AG04450 (cell line): ENCODE data around the gene VENTX. TPM values are rescaled to one million over a fixed set of nuclear protein-coding genes. Genes with fewer than 3 reads are reported as not detected.

ENCODE experiments used
- CTCF ChIA-PET: fragments of 300-600, 350-600 bp; formaldehyde crosslinking; extraction: SDS; loops from one replicate; lab custom pipeline; 2022; ENCODE audit warnings: antibody characterized with exemption, inconsistent platforms; lab: Charles Lee
- POLR2A ChIA-PET: fragments of 350-600 bp; formaldehyde crosslinking; extraction: SDS; loops from one replicate; lab custom pipeline; 2021; ENCODE audit warnings: antibody characterized with exemption, inconsistent platforms; lab: Yijun Ruan, JAX
- DNase-seq: peaks from one replicate; pipeline ENCODE4 v3.0.0-alpha.2; 2011; ENCODE audit warnings: low read depth, low spot score
- H3K27ac ChIP-seq: one replicate; pipeline ENCODE4 v1.5.1; 2012; ENCODE audit warnings: low read depth, low read length, control low read depth
- H3K27me3 ChIP-seq: one replicate; pipeline ENCODE4 v1.6.0; 2012; ENCODE audit warnings: low read length; ENCODE audit not compliant: control insufficient read depth, insufficient read depth
- H3K4me3 ChIP-seq: 2 replicates; pipeline ENCODE4 v1.5.1; 2011; ENCODE audit warnings: mild to moderate bottlenecking, low read depth, low read length, control low read depth
- H3K9me3 ChIP-seq: 2 replicates; pipeline ENCODE4 v1.5.1; 2012; ENCODE audit warnings: low read length; ENCODE audit not compliant: control insufficient read depth, insufficient read depth
- CTCF ChIP-seq: IDR thresholded peaks from 2 replicates; pipeline ENCODE4 v1.5.1; 2011; ENCODE audit warnings: low read depth, low read length, control low read depth, inconsistent platforms
- polyA plus RNA-seq: library from polyadenylated mRNA; depleted of rRNA; stranded (reverse); fragments of >200 nt; gene quantifications from 2 replicates; pipeline ENCODE4 v1.2.3, GENCODE V29; 2011

VENTX gene
- polyA plus RNA-seq, 1 experiment, result not detected

GRCh38 chr10:133201151-133201947, 36.3 kb upstream of the VENTX start:
- TF ChIP-seq CTCF, result no peak
- Histone ChIP-seq H3K27ac (no peak overlapping the region), H3K4me3 (no peak overlapping the region), H3K9me3 (peaks cover 96% of the 10 kb centered on the region), H3K27me3 (no peaks in the 10 kb centered on the region)
- ChIA-PET CTCF (no interaction called here), POLR2A (interaction anchor here (0.6 kb wide), 1 partner anchor 315 kb away, joined by 3 read pairs; no protein-coding TSS in a partner anchor)
- no peak for DNase-seq

- ChIA-PET POLR2A (no interaction called here), CTCF (no interaction called here)
- TF ChIP-seq CTCF, result no peak
- Histone ChIP-seq H3K4me3 (no peak overlapping the region), H3K27me3 (no peaks in the 10 kb centered on the region), H3K9me3 (peaks cover 96% of the 10 kb centered on the region), H3K27ac (no peak overlapping the region)
- DNase-seq, result no peak
These were observed 35.5 kb upstream of the VENTX start for GRCh38 chr10:133201948-133202725.

GRCh38 chr10:133202778-133203651, 34.6 kb upstream of the VENTX start:
- ChIA-PET CTCF (no interaction called here), POLR2A (no interaction called here)
- H3K9me3 ChIP-seq, result peaks cover 96% of the 10 kb centered on the region
- no peak overlapping the region for H3K4me3 ChIP-seq
- no peak for DNase-seq
- H3K27ac ChIP-seq, result no peak overlapping the region
- H3K27me3 ChIP-seq, result no peaks in the 10 kb centered on the region
- no peak for TF ChIP-seq CTCF

- POLR2A ChIA-PET, result no interaction called here
- Histone ChIP-seq H3K27ac (no peak overlapping the region), H3K4me3 (no peak overlapping the region), H3K9me3 (peaks cover 93% of the 10 kb centered on the region), H3K27me3 (no peaks in the 10 kb centered on the region)
- CTCF ChIA-PET, result no interaction called here
- DNase-seq, result no peak
- TF ChIP-seq CTCF, result no peak
These were observed 33.9 kb upstream of the VENTX start for GRCh38 chr10:133203652-133204195.
